HG02588 (cell line): ENCODE data around the gene CLEC2A.
A peak's percentile ranks its signal among the peaks of the same experiment; 100 is the strongest.
"Not testable (repeated sequence)": the region's sequence is repeated elsewhere in the genome, so short reads cannot be mapped to it uniquely, and the experiment has no call there.

ENCODE experiments used
- ATAC-seq: cut with Tn5 transposase; IDR thresholded peaks from one replicate; pipeline ENCODE4 v1.9.1; 2021; ENCODE audit warnings: mild to moderate bottlenecking, moderate library complexity; ENCODE audit not compliant: unreplicated experiment

The CLEC2A gene, protein sequence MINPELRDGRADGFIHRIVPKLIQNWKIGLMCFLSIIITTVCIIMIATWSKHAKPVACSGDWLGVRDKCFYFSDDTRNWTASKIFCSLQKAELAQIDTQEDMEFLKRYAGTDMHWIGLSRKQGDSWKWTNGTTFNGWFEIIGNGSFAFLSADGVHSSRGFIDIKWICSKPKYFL

DNA sequence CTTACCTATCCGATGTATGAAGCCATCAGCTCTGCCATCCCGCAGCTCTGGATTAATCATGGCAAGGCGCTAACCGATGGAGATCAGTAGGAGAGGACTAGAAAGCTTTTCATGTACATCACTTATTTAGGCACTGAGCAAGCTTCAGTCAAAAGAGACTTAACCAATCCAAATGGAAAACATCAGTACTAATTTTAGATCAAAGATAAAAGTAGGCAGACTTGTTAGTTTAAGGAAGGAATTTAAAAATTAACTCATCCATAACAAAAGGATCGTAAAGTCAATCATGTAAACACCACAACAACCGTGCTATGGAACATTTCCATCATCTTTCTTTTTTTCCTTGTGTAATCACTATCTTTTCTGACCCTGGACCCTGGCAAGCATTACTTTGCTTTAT lies at the start of gene CLEC2A:
Gene CLEC2A, minus strand, starts transcription at position 101 of the 400 bp plus-strand sequence. Its CDS starts 41 bp downstream, at position 60.
- no peak for ATAC-seq

DNA sequence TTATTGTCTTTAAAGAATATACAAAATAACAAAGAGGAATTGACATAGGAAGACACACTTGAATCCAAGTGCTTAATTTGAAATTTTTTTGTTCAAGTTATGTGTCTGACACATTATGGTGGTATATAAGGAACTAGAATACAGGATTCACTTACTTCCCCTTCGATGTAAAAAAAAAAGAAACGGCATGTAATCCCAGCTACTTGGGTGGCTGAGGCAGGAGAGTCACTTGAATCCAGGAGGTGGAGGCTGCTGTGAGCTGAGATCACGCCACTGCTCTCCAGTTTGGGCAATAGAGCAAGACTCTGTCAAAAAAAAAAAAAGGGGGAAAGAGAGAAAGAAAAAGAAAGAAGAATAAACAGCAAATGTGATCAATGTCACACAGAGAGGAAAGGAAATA lies 48.0 kb upstream of the CLEC2A start:
- ATAC-seq, result no peak

DNA sequence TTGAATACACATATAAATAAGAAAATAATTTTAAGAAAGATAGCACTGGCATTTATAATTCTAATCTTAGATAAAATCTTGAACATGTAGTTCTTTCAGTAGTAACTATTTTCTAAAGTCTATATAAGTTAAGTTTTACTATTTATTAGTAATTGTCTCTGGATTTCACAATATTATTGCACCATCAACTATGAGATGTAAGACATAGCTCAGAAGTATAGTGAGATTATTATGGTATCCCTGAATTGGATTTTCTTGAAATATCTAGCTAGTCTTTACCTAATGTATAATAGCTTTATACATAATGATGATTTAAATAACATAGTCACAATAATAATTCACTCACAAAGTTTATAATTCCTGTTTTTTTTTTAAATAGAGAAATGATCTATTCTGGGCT lies 45.7 kb upstream of the CLEC2A start:
- ATAC-seq, result no peak

DNA sequence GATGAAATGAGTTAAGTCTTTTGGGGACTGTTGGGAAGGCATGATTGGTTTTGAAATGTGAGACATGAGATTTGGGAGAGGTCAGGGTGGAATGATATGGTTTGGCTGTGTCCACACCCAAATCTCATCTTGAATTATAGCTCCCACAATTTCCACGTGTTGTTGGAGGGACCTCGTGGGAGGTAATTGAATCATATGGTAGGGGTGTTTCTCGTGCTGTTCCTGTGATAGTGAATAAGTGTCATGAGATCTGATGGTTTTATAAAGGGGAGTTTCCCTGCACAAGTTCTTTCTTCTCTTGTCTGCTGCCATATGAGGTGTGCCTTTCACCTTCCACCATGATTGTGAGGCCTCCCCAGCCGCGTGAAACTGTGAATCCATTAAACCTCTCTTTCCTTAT lies 44.5 kb upstream of the CLEC2A start:
- ATAC-seq, result not testable (repeated sequence)

DNA sequence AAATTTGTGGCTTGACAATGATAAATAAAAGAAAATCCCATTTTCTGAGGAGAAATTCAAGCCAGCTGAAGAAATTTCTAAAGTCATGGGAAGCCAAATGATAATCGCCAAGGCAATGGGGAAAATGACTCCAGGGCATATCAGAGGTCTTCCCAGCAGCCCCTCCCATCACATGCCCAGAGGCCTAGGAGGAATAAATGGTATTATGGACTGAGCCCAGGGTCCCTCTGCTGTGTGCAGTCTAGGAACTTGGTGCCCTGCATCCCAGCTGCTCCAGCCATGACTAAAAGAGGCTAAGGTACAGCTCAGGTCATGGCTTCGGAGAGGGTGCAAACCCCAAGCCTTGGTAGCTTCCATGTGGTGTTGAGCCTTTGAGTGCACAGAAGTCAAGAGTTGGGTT lies 43.4 kb upstream of the CLEC2A start:
- no peak for ATAC-seq

DNA sequence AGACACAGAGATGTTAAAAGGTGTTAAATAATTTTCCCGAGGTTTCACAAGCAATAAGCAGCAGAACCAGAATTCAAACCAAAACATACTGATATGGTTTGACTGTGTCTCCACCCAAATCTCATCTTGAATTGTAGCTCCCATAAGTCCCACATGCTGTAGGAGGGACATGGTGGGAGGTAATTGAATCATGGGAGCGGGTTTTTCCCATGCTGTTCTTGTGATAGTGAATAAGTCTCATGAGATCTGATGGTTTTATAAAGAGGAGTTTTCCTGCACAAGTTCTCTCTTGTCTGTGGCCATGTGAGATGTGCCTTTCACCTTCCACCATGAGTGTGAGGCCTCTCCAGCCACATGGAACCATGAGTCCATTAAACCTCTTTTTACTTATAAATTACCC lies 42.6 kb upstream of the CLEC2A start:
- not testable (repeated sequence) for ATAC-seq

DNA sequence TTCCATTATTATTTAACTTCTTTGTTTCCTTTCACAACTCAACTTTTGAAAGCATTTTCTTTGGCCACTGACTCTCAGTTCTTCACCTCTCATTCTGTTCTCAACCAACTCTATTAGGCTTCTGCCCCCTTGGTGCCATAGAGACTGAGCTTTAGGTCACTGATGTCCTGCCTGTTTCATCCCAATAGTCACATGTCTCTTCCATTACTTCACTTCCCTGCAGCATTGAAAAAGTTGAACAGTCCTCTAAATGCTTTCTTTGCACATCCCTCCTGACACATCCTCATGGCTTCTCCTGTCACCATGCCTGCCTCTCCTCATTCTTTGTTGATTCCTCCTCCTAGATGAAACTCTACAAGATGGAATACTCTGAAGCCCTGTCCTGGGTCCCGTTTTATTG lies 41.8 kb upstream of the CLEC2A start:
- ATAC-seq, result no peak

DNA sequence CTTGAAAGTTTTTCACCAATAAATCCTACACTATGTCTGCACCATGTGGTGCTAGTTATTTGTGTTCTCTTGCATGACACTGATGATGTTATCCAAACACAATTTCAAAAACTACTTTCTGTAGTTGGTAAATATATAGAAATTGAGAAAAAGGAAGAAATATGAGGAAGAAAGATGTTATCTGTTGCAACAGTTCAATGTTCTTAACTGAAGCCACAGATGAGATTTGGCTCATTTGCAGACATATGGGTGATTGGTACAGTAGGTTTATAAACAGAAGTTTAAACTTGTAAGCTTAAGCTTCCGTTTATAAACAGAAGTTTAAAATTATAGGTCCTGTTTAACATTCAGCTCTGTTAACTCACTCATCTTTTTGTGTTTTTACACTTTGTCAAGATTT lies 39.0 kb upstream of the CLEC2A start, which contains the start of gene CLEC12A:
Gene CLEC12A, plus strand, starts transcription at position 229 of the 400 bp plus-strand sequence. CDS start 188 bp downstream, outside the sequence.
- no peak for ATAC-seq

DNA sequence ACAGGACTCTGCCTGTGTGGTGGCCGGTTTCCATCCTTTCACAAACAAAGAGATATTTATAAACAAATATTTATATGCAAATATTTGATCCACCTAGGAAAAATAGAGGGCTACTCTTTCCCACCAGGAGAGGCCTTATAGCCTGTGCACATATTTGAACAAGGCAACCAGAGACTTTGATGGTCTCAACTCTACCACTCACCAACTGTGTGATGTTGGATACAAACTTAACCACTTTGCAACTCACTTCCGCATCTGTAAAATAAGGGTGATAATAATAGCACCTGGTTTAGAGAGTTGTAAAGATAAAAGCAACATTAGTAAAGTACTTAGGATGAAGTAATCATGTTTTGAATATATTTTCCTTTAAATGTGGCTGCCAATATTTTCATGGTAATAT lies 37.5 kb upstream of the CLEC2A start:
- no peak for ATAC-seq

DNA sequence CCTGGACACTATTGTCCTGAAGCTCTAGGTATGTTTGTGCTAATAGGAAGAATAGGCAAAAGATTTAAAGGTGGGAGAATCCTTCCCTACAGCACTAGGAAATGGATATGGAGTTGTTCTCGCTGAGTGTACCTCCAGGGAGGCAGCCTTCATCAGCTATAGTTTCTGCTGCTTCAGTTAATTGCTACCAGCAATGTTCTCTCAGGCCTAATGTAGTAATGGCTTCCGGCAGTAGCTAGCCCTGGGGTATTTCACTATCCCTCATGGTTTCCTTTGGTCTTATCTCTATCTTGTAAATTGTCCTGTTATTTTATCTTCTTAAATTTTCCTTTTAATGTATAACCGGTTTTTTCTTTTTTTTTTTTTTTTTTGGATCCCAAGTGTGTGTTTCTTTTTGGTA lies 29.7 kb upstream of the CLEC2A start:
- no peak for ATAC-seq

DNA sequence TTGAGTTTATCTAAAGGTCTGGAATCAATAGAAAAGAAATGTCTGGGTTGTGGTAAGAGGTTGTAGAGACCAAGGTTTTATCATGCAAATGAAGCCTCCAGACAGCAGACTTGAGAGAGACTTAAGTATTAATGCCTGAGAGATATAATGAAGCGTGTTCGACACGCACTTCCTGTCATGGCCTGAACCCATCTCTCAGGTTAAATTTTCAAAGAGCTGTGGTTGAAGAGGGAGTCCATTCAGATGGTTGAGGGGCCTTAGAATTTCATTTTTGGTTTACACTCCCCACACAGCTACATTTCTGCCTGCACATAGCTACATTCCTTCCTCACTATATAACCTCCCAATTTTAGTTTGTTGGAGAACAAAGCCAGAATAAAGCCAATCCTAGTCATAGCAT lies 28.9 kb upstream of the CLEC2A start:
- no peak for ATAC-seq

DNA sequence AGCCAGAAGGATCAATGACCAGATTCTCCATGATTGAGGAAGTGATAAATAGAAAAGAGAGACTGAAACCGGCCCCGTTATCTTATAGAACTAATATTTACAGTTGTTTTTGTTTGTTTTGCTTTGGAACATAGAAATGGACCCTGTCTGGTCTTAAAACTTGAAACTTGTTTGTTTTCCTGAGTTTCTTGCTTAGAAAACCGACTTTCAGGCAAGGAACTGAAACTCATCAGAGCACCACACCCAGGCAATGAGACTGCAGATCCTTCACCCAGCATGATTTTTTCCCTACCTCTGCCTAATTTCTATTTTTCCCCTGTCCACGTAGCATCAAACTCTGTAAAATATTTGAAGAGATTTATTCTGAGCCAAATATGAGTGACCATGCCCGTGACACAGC lies 28.4 kb upstream of the CLEC2A start:
- ATAC-seq, result no peak

DNA sequence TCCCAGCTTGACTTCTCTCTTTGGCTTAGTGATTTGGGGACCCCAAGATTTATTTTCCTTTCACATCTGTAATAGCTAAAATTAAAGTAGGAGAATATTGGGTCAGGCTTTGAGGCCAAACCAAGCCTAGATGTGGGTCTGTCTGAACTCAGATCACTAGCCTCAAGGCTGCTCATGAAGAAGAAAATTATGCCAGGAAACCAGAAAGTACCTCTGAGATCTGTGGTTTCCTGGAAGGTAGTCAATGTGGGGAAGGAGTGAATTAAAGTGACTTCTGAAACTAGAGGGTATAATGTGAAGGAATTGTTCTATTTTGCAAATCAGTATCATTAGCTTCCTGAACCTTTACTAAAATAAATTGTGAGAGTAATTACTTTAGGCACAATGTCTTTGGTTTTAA lies 25.7 kb upstream of the CLEC2A start:
- no peak for ATAC-seq

DNA sequence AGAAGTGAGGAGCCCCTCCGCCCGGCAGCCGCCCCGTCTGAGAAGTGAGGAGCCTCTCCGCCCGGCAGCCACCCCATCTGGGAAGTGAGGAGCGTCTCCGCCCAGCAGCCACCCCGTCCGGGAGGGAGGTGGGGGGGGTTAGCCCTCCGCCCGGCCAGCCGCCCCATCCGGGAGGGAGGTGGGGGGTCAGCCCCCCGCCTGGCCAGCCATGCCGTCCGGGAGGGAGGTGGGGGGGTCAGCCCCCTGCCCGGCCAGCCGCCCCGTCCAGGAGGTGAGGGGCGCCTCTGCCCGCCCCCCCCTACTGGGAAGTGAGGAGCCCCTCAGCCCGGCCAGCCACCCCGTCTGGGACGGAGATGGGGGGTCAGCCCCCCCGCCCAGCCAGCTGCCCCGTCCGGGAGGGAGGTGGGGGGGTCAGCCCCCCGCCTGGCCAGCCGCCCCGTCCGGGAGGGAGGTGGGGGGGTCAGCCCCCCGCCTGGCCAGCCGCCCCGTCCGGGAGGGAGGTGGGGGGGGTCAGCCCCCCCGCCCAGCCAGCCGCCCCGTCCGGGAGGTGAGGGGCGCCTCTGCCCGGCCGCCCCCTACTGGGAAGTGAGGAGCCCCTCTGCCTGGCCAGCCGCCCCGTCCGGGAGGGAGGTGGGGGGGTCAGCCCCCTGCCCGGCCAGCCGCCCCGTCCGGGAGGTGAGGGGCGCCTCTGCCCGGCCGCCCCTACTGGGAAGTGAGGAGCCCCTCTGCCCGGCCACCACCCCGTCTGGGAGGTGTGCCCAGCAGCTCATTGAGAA lies 21.0 kb upstream of the CLEC2A start:
- not testable (repeated sequence) for ATAC-seq

DNA sequence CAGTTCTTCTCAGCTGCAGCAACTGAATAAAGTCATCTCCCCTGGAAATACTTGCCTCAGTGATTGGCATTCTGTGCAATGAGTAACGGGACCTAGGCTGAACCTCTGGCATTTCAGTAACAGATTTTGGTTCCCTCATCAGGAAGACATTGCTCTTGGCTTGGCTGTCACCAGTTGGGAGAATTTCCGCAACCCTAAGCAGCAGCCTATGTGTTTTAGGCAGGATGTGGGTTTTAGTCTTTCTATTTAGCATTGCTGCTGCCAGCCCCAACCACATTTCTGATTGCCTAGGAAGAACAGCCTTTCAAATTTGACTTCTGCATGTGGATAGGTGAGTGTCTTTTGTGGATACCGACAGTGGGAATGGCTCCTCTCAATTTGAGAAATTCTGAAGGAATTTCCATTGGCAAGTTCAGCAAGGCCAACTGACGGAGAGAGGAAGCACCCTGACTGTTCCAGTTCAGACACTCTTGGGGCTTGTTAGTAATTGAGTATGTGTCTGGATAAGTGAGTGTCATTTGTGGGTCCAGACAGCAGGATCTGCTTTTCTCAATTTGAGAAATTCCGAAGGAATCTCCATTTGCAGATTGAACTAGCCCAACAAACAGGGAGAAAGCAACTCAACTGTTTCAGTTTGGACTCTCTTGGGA lies 19.0 kb upstream of the CLEC2A start:
- no peak for ATAC-seq

DNA sequence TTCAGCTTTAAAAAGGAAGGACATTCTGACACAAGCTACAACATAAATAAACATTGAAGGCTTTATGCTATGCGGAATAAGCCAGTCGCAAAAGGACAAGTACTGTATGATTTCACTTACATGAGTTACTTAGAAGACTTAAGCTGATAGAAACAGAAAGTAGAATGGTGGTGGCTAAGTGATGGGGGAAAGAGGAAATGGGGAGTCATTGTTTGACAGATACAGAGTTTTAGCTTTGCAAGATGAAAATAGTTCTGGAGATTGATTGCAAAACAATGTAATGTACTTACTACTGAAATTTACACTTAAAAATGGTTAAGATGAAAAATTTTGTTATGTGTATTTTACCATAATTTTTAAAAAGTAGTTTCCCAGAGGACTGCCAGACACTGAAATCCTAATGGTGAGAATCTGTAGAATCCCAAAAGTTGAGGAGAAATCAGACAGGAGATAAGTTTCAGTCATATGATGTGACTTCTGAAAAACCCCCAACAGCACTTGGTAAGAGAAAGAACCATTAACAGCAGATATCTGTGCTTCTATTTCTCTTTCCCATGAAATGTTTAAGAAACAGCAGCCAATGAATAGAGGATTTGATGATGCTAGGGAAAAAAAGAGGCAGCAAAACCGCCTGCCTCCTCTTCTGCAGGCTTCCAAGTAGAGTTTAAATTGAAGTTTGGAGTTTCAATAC lies 16.6 kb upstream of the CLEC2A start:
- ATAC-seq, result peak; percentile 96

DNA sequence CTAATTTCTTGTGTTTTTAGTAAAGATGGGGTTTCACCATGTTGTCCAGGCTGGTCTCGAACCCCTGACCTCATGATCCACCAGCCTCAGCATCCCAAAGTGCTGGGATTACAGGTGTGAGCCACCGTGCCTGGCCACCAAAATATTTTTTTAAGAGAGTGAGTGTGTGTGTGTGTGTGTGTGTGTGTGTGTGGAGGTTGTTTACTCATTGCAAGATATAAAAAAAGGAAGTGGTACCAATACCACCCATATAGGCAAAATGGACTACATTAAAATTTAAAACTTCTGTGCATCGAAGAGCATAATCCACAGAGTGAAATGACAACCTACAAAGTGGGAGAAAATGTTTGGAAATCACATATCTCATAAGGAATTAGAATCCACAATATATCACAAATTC lies 15.5 kb upstream of the CLEC2A start:
- no peak for ATAC-seq

DNA sequence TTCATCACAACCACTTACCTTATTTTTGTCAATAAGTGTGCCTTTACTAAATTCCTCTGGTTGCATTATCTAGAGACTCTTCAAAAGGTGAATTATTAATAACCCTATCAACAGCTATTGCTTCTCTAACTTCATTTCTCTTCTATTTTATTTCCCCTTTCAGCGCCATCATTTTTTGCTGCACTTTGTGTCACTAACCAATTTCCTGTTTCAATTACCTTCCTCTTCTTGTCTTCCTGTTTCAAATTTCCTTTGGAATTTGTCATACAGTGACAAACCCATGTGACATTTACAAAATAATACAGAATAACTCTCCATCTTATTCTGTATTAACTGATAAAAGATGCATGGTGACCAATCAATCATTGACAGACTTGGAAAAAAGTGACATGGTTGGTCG lies 12.2 kb upstream of the CLEC2A start:
- no peak for ATAC-seq

DNA sequence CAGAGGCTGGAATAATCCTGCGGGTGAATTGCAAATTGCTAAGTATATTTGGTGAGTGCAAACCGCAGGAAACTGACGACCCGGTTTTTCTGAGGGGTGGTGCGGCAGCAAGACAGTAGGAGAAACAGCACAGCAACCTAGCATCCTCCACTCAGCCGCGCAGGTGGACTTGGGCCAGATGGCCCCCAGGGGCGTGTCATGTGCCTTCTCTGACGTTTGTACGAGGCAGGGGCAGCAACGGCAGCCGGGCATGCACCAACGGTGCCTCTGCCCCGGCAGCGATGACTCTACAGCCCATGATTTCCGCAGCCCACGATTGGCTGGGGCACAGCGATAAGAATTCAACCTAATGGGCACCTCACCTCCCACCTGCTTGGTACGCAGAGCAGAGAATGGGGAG lies 11.1 kb upstream of the CLEC2A start:
- no peak for ATAC-seq

DNA sequence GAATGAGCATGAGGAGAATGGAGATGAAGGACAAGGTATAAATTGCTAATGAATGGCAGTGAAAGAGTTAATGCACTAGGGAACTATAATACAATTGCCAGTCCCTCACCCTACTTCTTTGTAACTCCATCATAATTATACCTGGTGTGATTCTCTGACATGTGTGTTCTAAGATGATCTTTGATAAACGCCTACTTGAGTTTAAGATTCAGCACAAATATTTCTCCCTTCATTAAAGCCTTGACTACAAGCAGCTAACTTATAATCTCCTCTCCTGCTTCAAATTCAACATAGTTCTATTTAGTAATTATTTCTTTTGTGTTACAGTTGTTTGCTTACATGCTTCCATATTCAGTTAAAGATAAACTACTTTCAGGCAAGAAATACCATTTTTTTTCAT lies 9.7 kb upstream of the CLEC2A start:
- no peak for ATAC-seq

DNA sequence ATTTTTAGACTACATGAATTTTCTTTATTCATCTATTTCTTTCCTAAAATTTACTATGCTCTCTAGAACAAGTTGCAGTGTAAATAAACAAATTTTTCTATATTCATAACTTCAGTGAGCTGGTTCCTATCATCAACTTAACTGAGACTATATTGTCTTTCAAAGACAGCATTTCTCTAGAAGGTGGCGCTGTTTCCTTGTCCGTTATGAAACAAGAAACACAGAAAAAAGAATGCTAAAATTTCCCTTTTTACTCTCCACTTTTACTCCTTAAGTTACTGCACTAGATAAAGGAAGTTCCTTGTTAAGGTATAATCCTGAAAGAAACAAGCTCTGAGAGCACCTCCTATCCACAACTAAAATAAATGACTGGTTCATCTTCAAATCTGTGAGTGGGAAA lies 8.2 kb upstream of the CLEC2A start:
- ATAC-seq, result no peak

DNA sequence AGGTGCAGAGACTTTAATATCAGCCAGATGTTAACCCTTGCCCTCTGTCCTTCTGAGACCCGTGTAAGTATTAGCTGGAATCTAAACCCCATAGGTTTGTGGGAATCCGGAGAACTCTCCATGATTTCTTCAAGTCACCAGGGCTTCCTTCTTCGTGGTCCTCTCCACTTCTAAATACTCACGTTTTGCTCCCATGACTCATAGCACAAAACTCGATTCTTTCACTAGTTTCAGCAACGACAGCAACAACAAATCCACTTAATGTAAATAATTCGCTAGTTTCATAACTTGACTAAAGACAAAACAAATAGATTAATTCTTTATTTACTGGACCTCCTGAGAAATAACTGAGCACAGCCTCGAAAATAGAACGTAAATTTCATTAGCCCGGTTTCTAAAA lies 4.4 kb upstream of the CLEC2A start:
- no peak for ATAC-seq
